Common myeloid progenitor, CD34-positive (primary cell): Measurements from ENCODE around the gene VGF.
A peak's percentile ranks its signal among the peaks of the same experiment; 100 is the strongest.

Experiments used
- CTCF ChIA-PET: fragments of 350-600 bp; sonication (Branson Sonifier 250); formaldehyde crosslinking; loops from one replicate; lab custom pipeline; 2021; ENCODE audit warnings: antibody characterized with exemption; lab: Charles Lee
- POLR2A ChIA-PET: fragments of 350-600 bp; sonication (Branson Sonifier 250); formaldehyde crosslinking; loops from one replicate; lab custom pipeline; 2021; ENCODE audit warnings: antibody characterized with exemption; lab: Charles Lee
- DNase-seq, 3 donors: peaks; one replicate each; pipeline versions ENCODE4 v3.0.0 to v3.0.0-alpha.2; 2013
- H3K27ac ChIP-seq, 2 experiments: 1 replicate in 1 of 2; 2 replicates in 1 of 2; pipeline ENCODE4 v1.7.0; 2013; ENCODE audit warnings: inconsistent platforms in 2 of 2, low read length in 2 of 2, mild to moderate bottlenecking in 2 of 2, low read depth in 1 of 2, moderate library complexity in 1 of 2; ENCODE audit not compliant: severe bottlenecking in 2 of 2, insufficient read depth in 1 of 2, poor library complexity in 1 of 2
- H3K27me3 ChIP-seq, 5 experiments: replicated peaks in 2 of 5; 1 replicate in 3 of 5; 2 replicates in 2 of 5; pipeline versions ENCODE4 v1.6.1 to v1.7.0; 2013; ENCODE audit warnings: low read length in 4 of 5, mild to moderate bottlenecking in 2 of 5, moderate library complexity in 2 of 5, inconsistent platforms in 1 of 5; ENCODE audit not compliant: insufficient read depth in 5 of 5, control insufficient read depth in 4 of 5
- H3K36me3 ChIP-seq, 4 experiments: 1 replicate in 2 of 4; 2 replicates in 2 of 4; pipeline versions ENCODE4 v1.6.1 to v1.7.0; 2013; ENCODE audit warnings: low read length in 3 of 4, control low read depth in 1 of 4, mild to moderate bottlenecking in 1 of 4; ENCODE audit not compliant: control insufficient read depth in 4 of 4, insufficient read depth in 4 of 4
- H3K4me1 ChIP-seq, 4 experiments: 1 replicate in 3 of 4; 2 replicates in 1 of 4; pipeline versions ENCODE4 v1.6.1 to v1.7.1; 2013; ENCODE audit warnings: low read length in 3 of 4, mild to moderate bottlenecking in 3 of 4, control low read depth in 1 of 4, inconsistent platforms in 1 of 4, moderate library complexity in 1 of 4; ENCODE audit not compliant: control insufficient read depth in 4 of 4, insufficient read depth in 4 of 4; ENCODE audit errors: control extremely low read depth in 1 of 4
- H3K4me3 ChIP-seq, 7 experiments: 1 replicate in 4 of 7; 2 replicates in 3 of 7; pipeline versions ENCODE4 v1.5.1 to v1.7.0; 2013; ENCODE audit warnings: mild to moderate bottlenecking in 7 of 7, low read length in 6 of 7, moderate library complexity in 6 of 7, inconsistent platforms in 2 of 7, low read depth in 2 of 7, control low read depth in 1 of 7; ENCODE audit not compliant: insufficient read depth in 4 of 7, control insufficient read depth in 1 of 7; ENCODE audit errors: extremely low read depth in 1 of 7
- H3K9me3 ChIP-seq, 5 experiments: 1 replicate in 4 of 5; 2 replicates in 1 of 5; pipeline versions ENCODE4 v1.6.1 to v1.7.1; 2013; ENCODE audit warnings: low read length in 4 of 5, mild to moderate bottlenecking in 2 of 5, inconsistent platforms in 1 of 5, low read depth in 1 of 5, moderate library complexity in 1 of 5; ENCODE audit not compliant: control insufficient read depth in 4 of 5, insufficient read depth in 2 of 5; ENCODE audit errors: control extremely low read depth in 1 of 5
- WGBS: methylation state at CpG from one replicate; pipeline ENCODE4 v1.1.5; 2013; ENCODE audit not compliant: insufficient coverage; 5-methylcytosine and 5-hydroxymethylcytosine counted together

The VGF gene

DNA sequence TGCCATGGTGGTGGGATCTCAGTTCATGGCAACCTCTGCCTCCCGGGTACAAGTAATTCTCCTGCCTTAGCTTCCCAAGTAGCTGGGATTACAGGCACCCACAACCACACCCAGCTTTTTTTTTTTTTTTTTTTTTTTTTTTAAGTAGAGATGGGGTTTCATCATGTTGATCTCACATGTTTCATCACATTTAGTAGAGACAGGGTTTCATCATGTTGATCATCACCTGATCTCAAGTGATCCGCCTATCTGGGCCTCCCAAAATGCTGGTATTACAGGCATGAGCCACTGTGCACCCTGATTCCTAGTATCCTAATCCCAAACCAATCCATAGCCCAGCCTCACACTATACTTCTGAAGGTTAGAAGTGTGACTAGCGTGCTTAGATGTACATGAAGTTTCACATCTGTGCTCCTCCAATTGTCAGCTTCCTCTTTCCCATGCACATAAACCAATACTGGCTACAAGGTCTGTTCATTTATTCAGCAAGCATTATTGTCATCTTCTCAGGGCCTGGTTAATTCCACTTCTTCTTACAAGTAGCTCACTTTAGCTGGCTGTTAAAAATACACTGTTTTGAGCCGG lies 21.6 kb upstream of the VGF start:
- no peaks in the 10 kb centered on the region for H3K36me3 ChIP-seq
- no peaks in the 10 kb centered on the region for H3K4me1 ChIP-seq
- no peak overlapping the region for H3K4me3 ChIP-seq
- peaks cover 2 to 19% (median 12%) of the 10 kb centered on the region in 5 experiments for H3K27me3 ChIP-seq
- peak in 1 of 3 donors; percentile 49 for DNase-seq
- CTCF ChIA-PET: interaction anchor here (0.5 to 1.1 kb wide), 5 partner anchors 43 to 292 kb away, joined by 3 to 5 read pairs (median 4); no protein-coding TSS in a partner anchor
- no peaks in the 10 kb centered on the region for H3K9me3 ChIP-seq
- POLR2A ChIA-PET: no interaction called here
- no peak overlapping the region for H3K27ac ChIP-seq
- WGBS: 100% methylated on average over 2 of the region's 4 CpGs

- Histone ChIP-seq H3K4me3 (no peak overlapping the region), H3K36me3 (no peaks in the 10 kb centered on the region), H3K4me1 (no peaks in the 10 kb centered on the region), H3K9me3 (no peaks in the 10 kb centered on the region), H3K27me3 (peaks cover 3 to 25% (median 12%) of the 10 kb centered on the region in 5 experiments), H3K27ac (no peak overlapping the region)
- POLR2A ChIA-PET: no interaction called here
- CTCF ChIA-PET: interaction anchor here (0.6 to 1.1 kb wide), 3 partner anchors 15 to 292 kb away, joined by 3 read pairs; no protein-coding TSS in a partner anchor
- no peak for DNase-seq
- WGBS: 89% methylated on average over 4 of the region's 6 CpGs
Observed at GRCh38 chr7:101186194-101186593, 20.8 kb upstream of the VGF start.

DNA sequence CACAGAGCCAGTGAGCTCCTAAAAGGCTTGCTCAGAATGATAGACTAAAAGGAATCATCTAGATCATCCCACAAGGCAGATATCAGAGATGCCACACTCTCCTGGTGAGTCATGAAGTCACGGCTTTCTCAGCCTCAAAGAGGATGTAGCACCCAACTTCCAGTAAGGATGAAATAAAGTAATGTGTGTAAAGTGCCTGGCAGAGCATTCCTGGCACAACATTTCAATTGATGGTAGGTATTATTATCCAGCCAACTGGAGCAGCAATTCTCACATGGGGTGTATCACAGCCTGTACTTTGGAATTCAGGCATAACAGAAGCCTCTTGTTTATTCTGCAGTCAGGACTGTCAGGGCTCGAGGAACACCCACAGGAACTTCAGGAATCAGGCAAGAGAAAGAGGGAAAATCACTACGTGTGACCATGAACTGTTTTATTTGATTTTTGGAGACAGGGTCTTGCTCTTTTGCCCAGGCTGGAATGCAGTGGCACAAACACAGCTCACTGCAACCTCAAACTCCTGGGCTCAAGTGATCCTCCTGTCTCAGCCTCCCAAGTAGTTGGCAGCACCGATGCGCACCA lies 20.0 kb upstream of the VGF start:
- Histone ChIP-seq H3K4me3 (no peak overlapping the region), H3K9me3 (no peaks in the 10 kb centered on the region), H3K27me3 (peaks cover 8 to 34% (median 12%) of the 10 kb centered on the region in 5 experiments), H3K4me1 (peaks cover 0 to under 1% (median 0%) of the 10 kb centered on the region in 4 experiments), H3K36me3 (no peaks in the 10 kb centered on the region), H3K27ac (no peak overlapping the region)
- DNase-seq: no peak
- CTCF ChIA-PET: interaction anchor here (0.9 to 3.2 kb wide), 4 partner anchors 8 to 15 kb away, joined by 3 to 19 read pairs (median 4); no protein-coding TSS in a partner anchor
- POLR2A ChIA-PET: interaction anchor here (0.6 kb wide), 1 partner anchor 8 kb away, joined by 3 read pairs; no protein-coding TSS in a partner anchor
- WGBS: 80% methylated on average over 4 of the region's 5 CpGs

DNA sequence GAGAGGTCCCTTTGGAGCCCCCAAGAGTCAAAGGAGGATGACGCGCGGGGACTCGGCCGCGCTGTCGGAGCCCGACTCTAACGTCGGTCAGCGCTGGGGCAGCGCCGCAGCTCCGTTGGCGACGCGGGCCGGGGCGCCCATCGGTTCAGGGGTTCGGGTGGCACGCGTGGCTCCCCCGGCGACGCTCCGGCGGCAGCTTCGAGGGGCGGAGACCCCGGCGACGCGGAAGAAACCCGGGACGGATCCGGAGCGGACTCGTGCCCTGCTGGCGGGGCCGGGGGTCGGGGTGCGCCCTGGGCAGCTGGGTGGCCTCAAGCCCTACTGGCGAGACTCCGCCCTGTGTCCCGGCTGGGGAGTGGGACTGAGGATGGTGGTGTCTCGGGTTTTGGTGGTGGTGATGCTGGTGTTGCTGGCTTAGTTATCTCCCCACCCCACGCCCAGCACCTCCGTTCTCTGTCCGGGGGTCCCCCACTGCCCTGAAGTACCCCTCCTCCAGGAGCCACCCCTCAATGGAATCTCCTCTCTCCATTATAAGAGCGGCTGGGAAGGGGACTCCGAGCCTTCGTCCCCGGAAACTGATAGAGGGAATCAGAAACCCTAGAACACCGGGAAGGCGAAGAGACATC lies 14.9 kb upstream of the VGF start, which contains the start of gene NAT16:
NAT16 (minus strand) TSS at position 164 of the 626 bp plus-strand sequence. CDS start 5,486 bp downstream, outside the sequence.
- H3K27me3 ChIP-seq: peaks cover 22 to 82% (median 35%) of the 10 kb centered on the region in 5 experiments

GRCh38 chr7:101179713-101180112 lies 14.3 kb upstream of the VGF start:
- Histone ChIP-seq H3K4me1 (peaks cover 0 to 13% (median 4%) of the 10 kb centered on the region in 4 experiments), H3K36me3 (no peaks in the 10 kb centered on the region), H3K4me3 (peak overlapping the region in 1 of 7 experiments; percentile 36), H3K9me3 (no peaks in the 10 kb centered on the region), H3K27ac (no peak overlapping the region), H3K27me3 (peaks cover 21 to 85% (median 40%) of the 10 kb centered on the region in 5 experiments)
- DNase-seq: no peak
- 3% methylated on average over 25 of the region's 27 CpGs for WGBS
- CTCF ChIA-PET: interaction anchor here (2.1 kb wide), 1 partner anchor 13 kb away, joined by 7 read pairs; no protein-coding TSS in a partner anchor
- POLR2A ChIA-PET: no interaction called here

More for the DNA sequence above, 14.9 kb upstream of the VGF start, which contains the start of gene NAT16:
- CTCF ChIA-PET: interaction anchor here (2.1 kb wide), 1 partner anchor 12 kb away, joined by 7 read pairs; no protein-coding TSS in a partner anchor
- 3% methylated on average over 40 of the region's 56 CpGs for WGBS
- Histone ChIP-seq H3K36me3 (no peaks in the 10 kb centered on the region), H3K4me3 (peak within 1 kb of the TSS in 1 of 7 experiments; percentile 36), H3K4me1 (peaks cover 0 to 13% (median 4%) of the 10 kb centered on the region in 4 experiments), H3K9me3 (no peaks in the 10 kb centered on the region), H3K27ac (no peak within 1 kb of the TSS)
- POLR2A ChIA-PET: no interaction called here
- DNase-seq: peak in 1 of 3 donors; percentile 36

DNA sequence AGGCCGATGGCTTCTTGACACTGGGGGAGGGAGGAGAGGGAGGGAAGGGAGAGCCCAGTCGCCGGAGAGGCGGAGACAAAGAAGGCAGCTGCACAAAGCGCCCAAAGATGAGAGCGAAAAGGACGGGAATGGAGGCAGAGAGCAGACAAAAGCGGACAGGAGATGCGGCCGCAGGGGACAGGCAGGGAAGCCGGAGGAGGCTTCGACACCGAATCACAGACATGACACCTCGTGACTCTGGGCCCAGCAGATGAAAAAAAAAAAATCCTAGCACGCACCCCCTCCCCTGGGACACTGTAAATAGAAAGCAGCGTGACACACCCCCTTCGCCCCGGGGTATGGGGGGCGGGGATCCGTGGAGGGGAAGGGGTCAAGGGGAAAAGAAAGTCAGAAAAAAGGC lies 13.7 kb upstream of the VGF start:
- ChIA-PET CTCF (no interaction called here), POLR2A (no interaction called here)

More for the DNA sequence above, 13.7 kb upstream of the VGF start:
- Histone ChIP-seq H3K36me3 (no peaks in the 10 kb centered on the region), H3K27ac (no peak overlapping the region), H3K9me3 (no peaks in the 10 kb centered on the region), H3K4me1 (peaks cover 0 to 17% (median 7%) of the 10 kb centered on the region in 4 experiments), H3K4me3 (no peak overlapping the region), H3K27me3 (peaks cover 21 to 85% (median 43%) of the 10 kb centered on the region in 5 experiments)
- DNase-seq: peak in 1 of 3 donors; percentile 38
- WGBS: 3% methylated on average over 11 of the region's 20 CpGs
